ENCODE results near the gene OR51L1. TPM values are rescaled to one million over a fixed set of nuclear protein-coding genes. Genes with fewer than 3 reads are reported as not detected.
"Not testable (repeated sequence)": the region's sequence is repeated elsewhere in the genome, so short reads cannot be mapped to it uniquely, and the experiment has no call there.

OR51L1 gene
- total and polyA plus RNA-seq, 2 of the 13 experiments (the other 11 are each of a cell fraction or from before 2014, with no cell fraction given): not detected

GRCh38 chr11:4994551-4994950 lies at the start of gene OR51L1 (continued):
- no peak for TF ChIP-seq ZNF367 (CRISPR knock-in tag; IDR thresholded peaks at IDR 0.05; ENCODE audit: borderline replicate concordance)
- no peak for TF ChIP-seq PITX1 (CRISPR knock-in tag; IDR thresholded peaks at IDR 0.05)

GRCh38 chr11:4947505-4947904 lies 47.1 kb upstream of the OR51L1 start, which contains the start of gene OR51A4:
OR51A4 (minus strand) TSS chr11:4947605; CDS start chr11:4947100, 505 bp downstream.
- ChIA-PET POLR2A (no interaction called here), CTCF (ENCODE audit: low intra/inter-chr PET ratio, low total read pairs) (no interaction called here)
- no peaks in the 10 kb centered on the region for H4K20me1 ChIP-seq (ENCODE audit: insufficient read depth, low read length)
- in situ Hi-C loops (cut with HindIII; ENCODE audit: extremely low pct_ligation_motif_present, low pct_unique_long_range_greater_than_20kb): no loop called here
- no peaks in the 10 kb centered on the region for H3K9me3 ChIP-seq (ENCODE audit: low read length)
- H3K4me1 ChIP-seq (ENCODE audit: insufficient read depth, low read length): no peaks in the 10 kb centered on the region
- no peak within 1 kb of the TSS for H3K4me3 ChIP-seq (replicated peaks in 1 of 3; ENCODE audit: insufficient read depth in 1 of 3, low read depth in 2 of 3, low read length in 3 of 3)
- TF ChIP-seq, protein P1, sequence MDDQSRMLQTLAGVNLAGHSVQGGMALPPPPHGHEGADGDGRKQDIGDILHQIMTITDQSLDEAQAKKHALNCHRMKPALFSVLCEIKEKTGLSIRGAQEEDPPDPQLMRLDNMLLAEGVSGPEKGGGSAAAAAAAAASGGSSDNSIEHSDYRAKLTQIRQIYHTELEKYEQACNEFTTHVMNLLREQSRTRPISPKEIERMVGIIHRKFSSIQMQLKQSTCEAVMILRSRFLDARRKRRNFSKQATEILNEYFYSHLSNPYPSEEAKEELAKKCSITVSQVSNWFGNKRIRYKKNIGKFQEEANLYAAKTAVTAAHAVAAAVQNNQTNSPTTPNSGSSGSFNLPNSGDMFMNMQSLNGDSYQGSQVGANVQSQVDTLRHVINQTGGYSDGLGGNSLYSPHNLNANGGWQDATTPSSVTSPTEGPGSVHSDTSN (CRISPR knock-in tag; IDR thresholded peaks at IDR 0.05; ENCODE audit: borderline replicate concordance): no peak
- no peak for TF ChIP-seq RNF219 (CRISPR knock-in tag; IDR thresholded peaks at IDR 0.05)
- no peak for TF ChIP-seq TIGD3 (CRISPR knock-in tag; IDR thresholded peaks at IDR 0.05; ENCODE audit: borderline replicate concordance)
- TF ChIP-seq, protein P2, sequence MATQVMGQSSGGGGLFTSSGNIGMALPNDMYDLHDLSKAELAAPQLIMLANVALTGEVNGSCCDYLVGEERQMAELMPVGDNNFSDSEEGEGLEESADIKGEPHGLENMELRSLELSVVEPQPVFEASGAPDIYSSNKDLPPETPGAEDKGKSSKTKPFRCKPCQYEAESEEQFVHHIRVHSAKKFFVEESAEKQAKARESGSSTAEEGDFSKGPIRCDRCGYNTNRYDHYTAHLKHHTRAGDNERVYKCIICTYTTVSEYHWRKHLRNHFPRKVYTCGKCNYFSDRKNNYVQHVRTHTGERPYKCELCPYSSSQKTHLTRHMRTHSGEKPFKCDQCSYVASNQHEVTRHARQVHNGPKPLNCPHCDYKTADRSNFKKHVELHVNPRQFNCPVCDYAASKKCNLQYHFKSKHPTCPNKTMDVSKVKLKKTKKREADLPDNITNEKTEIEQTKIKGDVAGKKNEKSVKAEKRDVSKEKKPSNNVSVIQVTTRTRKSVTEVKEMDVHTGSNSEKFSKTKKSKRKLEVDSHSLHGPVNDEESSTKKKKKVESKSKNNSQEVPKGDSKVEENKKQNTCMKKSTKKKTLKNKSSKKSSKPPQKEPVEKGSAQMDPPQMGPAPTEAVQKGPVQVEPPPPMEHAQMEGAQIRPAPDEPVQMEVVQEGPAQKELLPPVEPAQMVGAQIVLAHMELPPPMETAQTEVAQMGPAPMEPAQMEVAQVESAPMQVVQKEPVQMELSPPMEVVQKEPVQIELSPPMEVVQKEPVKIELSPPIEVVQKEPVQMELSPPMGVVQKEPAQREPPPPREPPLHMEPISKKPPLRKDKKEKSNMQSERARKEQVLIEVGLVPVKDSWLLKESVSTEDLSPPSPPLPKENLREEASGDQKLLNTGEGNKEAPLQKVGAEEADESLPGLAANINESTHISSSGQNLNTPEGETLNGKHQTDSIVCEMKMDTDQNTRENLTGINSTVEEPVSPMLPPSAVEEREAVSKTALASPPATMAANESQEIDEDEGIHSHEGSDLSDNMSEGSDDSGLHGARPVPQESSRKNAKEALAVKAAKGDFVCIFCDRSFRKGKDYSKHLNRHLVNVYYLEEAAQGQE (IDR thresholded peaks at IDR 0.05; ENCODE audit: borderline replicate concordance in 1 of 2, low read depth in 1 of 2, low read length in 2 of 2): no peak
- TF ChIP-seq ZNF530 (CRISPR knock-in tag; IDR thresholded peaks at IDR 0.05; ENCODE audit: low read depth): no peak
- no peak for TF ChIP-seq NFKBIZ (CRISPR knock-in tag; IDR thresholded peaks at IDR 0.05)
- intact Hi-C loops (cut with micrococcal nuclease; ENCODE audit: unreplicated experiment): no loop called here
- ATAC-seq (no peak), DNase-seq (ENCODE audit: low spot score) (no peak), FAIRE-seq (no peak)
- H3K27me3 ChIP-seq (ENCODE audit: control insufficient read depth in 1 of 2, insufficient read depth in 2 of 2, low read length in 2 of 2): no peaks in the 10 kb centered on the region
- no peak within 1 kb of the TSS for H3K9ac ChIP-seq (ENCODE audit: insufficient read depth, low read depth, low read length)
- H3K4me2 ChIP-seq (ENCODE audit: low read depth, low read length): no peak within 1 kb of the TSS
- no peaks in the 10 kb centered on the region for H3K79me2 ChIP-seq (ENCODE audit: insufficient read depth, low read length)
- H2AFZ ChIP-seq (ENCODE audit: low read length): no peak within 1 kb of the TSS
- BruUV-seq (replicated peaks): no TSS peak
- H3K36me3 ChIP-seq (replicated peaks in 1 of 2; ENCODE audit: control insufficient read depth in 1 of 2, insufficient read depth in 2 of 2, low read length in 2 of 2): no peaks in the 10 kb centered on the region
- H3K27ac ChIP-seq (ENCODE audit: extremely low read length, insufficient read depth, low read length): no peak within 1 kb of the TSS

- H3K36me3 ChIP-seq (replicated peaks in 1 of 2; ENCODE audit: control insufficient read depth in 1 of 2, insufficient read depth in 2 of 2, low read length in 2 of 2); ATAC-seq; H3K4me2 ChIP-seq (ENCODE audit: low read depth, low read length); BruUV-seq (replicated peaks); H3K9ac ChIP-seq (ENCODE audit: insufficient read depth, low read depth, low read length); H3K9me3 ChIP-seq (ENCODE audit: low read length); H3K27ac ChIP-seq (ENCODE audit: extremely low read length, insufficient read depth, low read length); H3K79me2 ChIP-seq (ENCODE audit: insufficient read depth, low read length); POLR2A ChIA-PET; H3K4me3 ChIP-seq (replicated peaks in 1 of 3; ENCODE audit: insufficient read depth in 1 of 3, low read depth in 2 of 3, low read length in 3 of 3); intact Hi-C loops (cut with micrococcal nuclease; ENCODE audit: unreplicated experiment); H3K27me3 ChIP-seq (ENCODE audit: control insufficient read depth in 1 of 2, insufficient read depth in 2 of 2, low read length in 2 of 2); CTCF ChIA-PET (ENCODE audit: low intra/inter-chr PET ratio, low total read pairs); DNase-seq (ENCODE audit: low spot score); H3K4me1 ChIP-seq (ENCODE audit: insufficient read depth, low read length); FAIRE-seq; H2AFZ ChIP-seq (ENCODE audit: low read length); H4K20me1 ChIP-seq (ENCODE audit: insufficient read depth, low read length); in situ Hi-C loops (cut with HindIII; ENCODE audit: extremely low pct_ligation_motif_present, low pct_unique_long_range_greater_than_20kb): not testable (repeated sequence)
- 3% methylated on average over 2 of the region's 2 CpGs for WGBS (ENCODE audit: low lambda C conversion rate)
These were observed 39.0 kb upstream of the OR51L1 start, which contains the start of gene OR51A2 for GRCh38 chr11:4955613-4956012. OR51A2 (minus strand) TSS chr11:4955713; CDS start chr11:4955713, 0 bp downstream.
